ENCODE data around the gene FAM89B. TPM values are rescaled to one million over a fixed set of nuclear protein-coding genes. Genes with fewer than 3 reads are reported as not detected.

FAM89B gene
- total and polyA plus RNA-seq, 2 of the 8 experiments (the other 6 are each of a cell fraction or from before 2014, with no cell fraction given): 15.8 to 32.4 TPM

GRCh38 chr11:65559535-65559934 is 12.8 kb upstream of the FAM89B start:
- Histone ChIP-seq H3K56ac (replicated peaks; ENCODE audit: insufficient read length, low read depth, low read length) (no peak overlapping the region), H2BK12ac (ENCODE audit: low read depth, low read length) (peak overlapping the region; percentile 84; the same call in 1 of the 2 replicates), H2BK120ac (replicated peaks; ENCODE audit: low read depth, low read length) (no peak overlapping the region), H2BK15ac (ENCODE audit: low read length) (0 out of 2 replicates have a peak overlapping the region, but pooled peaks have one; percentile 6), H3K4me3 (ENCODE audit: extremely low read depth in 1 of 4, insufficient read depth in 2 of 4, low read depth in 3 of 4, low read length in 4 of 4) (no peak overlapping the region), H3K4me1 (replicated peaks in 1 of 4; ENCODE audit: control insufficient read depth in 3 of 4, insufficient read depth in 4 of 4, low read length in 3 of 4) (peaks cover 0 to 42% (median 32%) of the 10 kb centered on the region in 4 experiments; a peak in 6 of 7 replicates), H2BK20ac (ENCODE audit: low read length) (no peak overlapping the region), H4K8ac (ENCODE audit: extremely low read depth, insufficient read depth, low read length) (no peak overlapping the region), H3K9ac (replicated peaks in 1 of 4; ENCODE audit: extremely low read depth in 1 of 4, low read depth in 3 of 4, low read length in 3 of 4) (no peak overlapping the region), H3K14ac (ENCODE audit: insufficient read length) (no peak overlapping the region), H3K79me1 (ENCODE audit: low read depth, low read length) (no peaks in the 10 kb centered on the region), H3K27me3 (replicated peaks in 1 of 4; ENCODE audit: control insufficient read depth in 3 of 4, extremely low read depth in 1 of 4, insufficient read depth in 3 of 4, low read length in 3 of 4) (peaks cover 0 to 25% (median 16%) of the 10 kb centered on the region in 4 experiments; a peak in 5 of 7 replicates), H3K23ac (ENCODE audit: insufficient read length) (no peak overlapping the region), H3K27ac (ENCODE audit: low read depth, low read length) (no peak overlapping the region), H3K4ac (replicated peaks; ENCODE audit: insufficient read length, low read depth, low read length) (no peak overlapping the region), H4K20me1 (replicated peaks in 1 of 2; ENCODE audit: control insufficient read depth in 1 of 2, insufficient read depth in 2 of 2, low read length in 2 of 2) (no peaks in the 10 kb centered on the region), H2BK5ac (ENCODE audit: low read depth, low read length) (0 out of 2 replicates have a peak overlapping the region, but pooled peaks have one; percentile 27), H3K18ac (ENCODE audit: extremely low read depth, low read length) (no peak overlapping the region), H3K9me3 (ENCODE audit: insufficient read depth in 2 of 2, low read depth in 1 of 2, low read length in 1 of 2) (no peaks in the 10 kb centered on the region), H3K23me2 (ENCODE audit: low read depth, low read length) (peaks cover 4% of the 10 kb centered on the region; the same call in 1 of the 2 replicates), H2AFZ (ENCODE audit: low read length) (no peak overlapping the region), H2AK5ac (ENCODE audit: low read depth, low read length) (peak overlapping the region; percentile 39; the same call in 1 of the 2 replicates), H3K79me2 (ENCODE audit: control insufficient read depth in 1 of 2, insufficient read depth in 2 of 2, low read length in 2 of 2) (no peaks in the 10 kb centered on the region), H4K5ac (ENCODE audit: insufficient read length, low read depth, low read length) (no peak overlapping the region), H3K4me2 (ENCODE audit: insufficient read depth in 1 of 2, low read depth in 2 of 2, low read length in 2 of 2) (no peak overlapping the region; a peak in 1 of 4 replicates), H3K36me3 (ENCODE audit: control insufficient read depth in 2 of 4, insufficient read depth in 4 of 4, low read length in 3 of 4) (no peaks in the 10 kb centered on the region), H4K91ac (replicated peaks; ENCODE audit: insufficient read length, low read length) (no peak overlapping the region)
- CTCF ChIA-PET (ENCODE audit: partially characterized antibody): interaction anchor here (0.6 to 16.3 kb wide), 11 partner anchors 8 to 481 kb away, joined by 3 to 284 read pairs (median 4); partner anchors contain the start of genes EHBP1L1, FAM89B and ZNRD2
- DNase-seq (ENCODE audit: low read depth in 1 of 2, low spot score in 2 of 2): no peak
- FAIRE-seq: no peak
- WGBS, 2 experiments (ENCODE audit: extremely low coverage in 1 of 2, insufficient coverage in 1 of 2, insufficient read length in 1 of 2, insufficient replicate concordance in 2 of 2, low coverage in 1 of 2, low lambda C conversion rate in 2 of 2, missing lambda C conversion rate in 1 of 2): 76% methylated on average over 5 of the region's 5 CpGs; no CpG with 5 or more reads in 1 of the 2 experiments
- POLR2A ChIA-PET (ENCODE audit: partially characterized antibody): interaction anchor here (0.9 to 4.2 kb wide), 11 partner anchors 10 to 161 kb away, joined by 3 to 29 read pairs (median 5); partner anchors contain the start of genes FAM89B, MALAT1, RNASEH2C and ZNRD2
- TF ChIP-seq CBX5 (IDR thresholded peaks at IDR 0.05; ENCODE audit: low read depth, low read length) (no peak), ASH2L (IDR thresholded peaks at IDR 0.05; ENCODE audit: low read length) (no peak)

Measured in H1 (cell line).